ENCODE data around the gene CCDC142.
A peak's percentile ranks its signal among the peaks of the same experiment; 100 is the strongest.
"Not testable (repeated sequence)": the region's sequence is repeated elsewhere in the genome, so short reads cannot be mapped to it uniquely, and the experiment has no call there.

Gene CCDC142

DNA sequence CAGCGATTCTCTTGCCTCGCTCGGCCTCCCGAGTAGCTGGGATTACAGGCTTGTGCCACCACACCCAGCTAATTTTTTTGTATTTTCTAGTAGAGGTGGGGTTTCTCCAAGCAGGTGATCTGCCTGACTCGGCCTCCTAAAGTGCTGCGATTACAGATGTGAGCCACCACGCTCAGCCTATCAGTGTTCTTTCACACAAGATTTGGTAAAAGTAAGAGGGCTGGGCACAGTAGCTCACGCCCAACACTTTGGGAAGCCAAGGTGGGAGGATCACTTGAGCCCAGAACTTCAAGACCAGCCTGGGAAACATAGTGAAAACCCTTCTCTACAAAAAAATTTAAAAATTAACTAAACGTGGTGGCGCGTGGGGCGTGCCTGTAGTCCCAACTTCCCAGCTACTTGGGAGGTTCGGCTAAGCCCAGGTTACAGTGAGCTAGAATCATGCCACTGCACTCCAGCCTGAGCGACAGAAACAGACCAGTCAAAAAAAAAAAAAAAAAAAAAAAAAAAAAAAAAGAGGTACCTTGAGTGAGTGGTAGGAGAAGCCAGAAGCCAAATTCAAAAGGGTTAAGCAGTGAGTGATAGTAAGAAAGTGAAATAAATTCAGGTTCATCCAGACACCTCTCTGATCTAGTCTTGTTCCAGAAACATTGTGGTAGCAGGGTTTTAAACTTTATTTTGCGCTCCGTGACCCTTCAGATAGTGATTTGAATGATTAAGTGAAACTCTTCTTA, 11.3 kb downstream of the CCDC142 start:
- no peak for DNase-seq (ENCODE audit: low read depth, low spot score)

DNA sequence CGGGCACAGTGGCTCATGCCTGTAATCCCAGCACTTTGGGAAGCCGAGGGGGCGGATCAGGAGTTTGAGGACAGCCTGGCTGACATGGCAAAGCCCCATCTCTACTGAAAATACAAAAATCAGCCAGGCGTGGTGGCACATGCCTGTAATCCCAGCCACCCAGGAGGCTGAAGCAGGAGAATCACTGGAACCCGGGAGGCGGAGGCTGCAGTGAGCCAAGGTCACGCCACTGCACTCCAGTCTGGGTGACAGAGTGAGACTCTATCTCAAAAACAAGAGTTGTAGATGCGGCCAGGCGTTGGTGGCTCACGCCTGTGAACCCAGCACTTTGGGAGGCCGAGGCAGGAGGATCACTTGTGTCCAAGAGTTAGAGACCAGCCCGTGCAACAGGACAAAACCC, 12.1 kb downstream of the CCDC142 start:
- DNase-seq (ENCODE audit: low read depth, low spot score): not testable (repeated sequence)

DNA sequence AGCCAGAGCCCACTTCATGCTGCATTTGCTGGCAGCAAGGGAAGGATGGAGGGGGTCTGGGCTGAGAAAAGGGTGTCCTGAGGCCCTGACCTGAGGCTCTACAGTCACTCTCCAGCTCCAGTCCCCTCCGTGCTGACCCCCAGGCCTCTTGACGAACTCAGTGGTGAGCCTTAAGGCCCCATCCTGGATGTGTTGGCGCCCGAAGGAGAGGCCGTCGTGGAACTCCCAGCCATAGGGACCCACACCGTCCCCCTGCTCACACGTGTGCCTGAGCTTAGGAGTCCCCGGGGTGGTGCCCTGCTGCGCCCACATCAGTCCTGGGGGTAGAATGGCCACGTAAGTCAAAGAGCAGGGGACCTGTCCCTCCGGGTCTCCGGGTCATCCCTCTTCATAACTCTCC, 18.4 kb downstream of the CCDC142 start:
- no peak for DNase-seq (ENCODE audit: low read depth, low spot score)

DNA sequence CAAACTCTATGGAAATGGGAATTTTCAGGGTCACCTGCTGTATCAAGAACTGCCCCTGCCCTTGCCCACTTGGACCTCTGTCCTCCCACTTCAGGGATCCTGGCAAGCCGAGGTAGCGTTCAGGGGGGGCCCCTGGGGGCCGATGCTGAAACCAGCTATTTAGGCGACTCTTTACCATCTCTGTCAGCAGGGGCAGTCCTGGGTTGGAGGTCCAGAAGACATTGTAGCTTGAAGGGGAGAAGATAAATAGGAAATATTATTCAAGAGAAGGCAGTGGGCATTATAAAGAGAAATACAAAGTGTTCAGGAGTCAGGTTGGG, 20.1 kb downstream of the CCDC142 start:
- DNase-seq (ENCODE audit: low read depth, low spot score): no peak

DNA sequence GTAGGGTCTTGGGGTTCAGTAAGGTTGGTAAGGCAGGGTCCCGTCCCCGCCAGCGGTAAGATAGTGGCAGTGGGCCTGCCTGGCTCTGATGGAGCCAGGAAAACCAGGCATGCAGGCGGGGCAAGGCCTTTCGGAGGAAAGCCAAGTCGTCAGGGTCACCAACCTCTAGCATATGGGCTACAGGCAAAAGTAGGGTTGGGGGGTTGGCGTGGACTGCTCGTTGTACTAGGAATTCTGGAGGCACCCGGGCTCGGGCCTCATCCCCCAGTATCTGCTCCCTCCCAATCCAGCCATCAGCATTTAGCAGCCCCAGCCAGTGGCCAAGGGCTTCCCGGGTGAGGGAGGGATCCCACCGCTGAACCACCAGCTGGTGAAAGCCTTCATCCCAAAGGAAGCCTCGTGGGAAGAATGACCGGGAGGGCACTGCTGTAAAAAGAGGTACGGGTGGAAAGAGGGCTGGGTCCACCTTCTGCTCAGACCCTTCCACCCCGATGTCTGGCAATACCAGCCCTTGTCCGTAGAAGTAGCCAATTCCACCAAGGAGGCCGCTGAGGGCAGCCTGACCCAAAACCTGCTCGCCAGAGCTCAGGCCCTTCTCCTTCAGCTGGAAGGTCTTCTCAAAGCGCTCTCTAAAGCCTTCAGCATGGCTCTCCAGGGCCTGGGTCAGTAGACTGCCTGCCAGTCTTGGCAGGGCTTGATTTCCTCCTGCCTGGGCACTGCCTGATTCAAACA, 20.6 kb downstream of the CCDC142 start:
- no peak for DNase-seq (ENCODE audit: low read depth, low spot score)

DNA sequence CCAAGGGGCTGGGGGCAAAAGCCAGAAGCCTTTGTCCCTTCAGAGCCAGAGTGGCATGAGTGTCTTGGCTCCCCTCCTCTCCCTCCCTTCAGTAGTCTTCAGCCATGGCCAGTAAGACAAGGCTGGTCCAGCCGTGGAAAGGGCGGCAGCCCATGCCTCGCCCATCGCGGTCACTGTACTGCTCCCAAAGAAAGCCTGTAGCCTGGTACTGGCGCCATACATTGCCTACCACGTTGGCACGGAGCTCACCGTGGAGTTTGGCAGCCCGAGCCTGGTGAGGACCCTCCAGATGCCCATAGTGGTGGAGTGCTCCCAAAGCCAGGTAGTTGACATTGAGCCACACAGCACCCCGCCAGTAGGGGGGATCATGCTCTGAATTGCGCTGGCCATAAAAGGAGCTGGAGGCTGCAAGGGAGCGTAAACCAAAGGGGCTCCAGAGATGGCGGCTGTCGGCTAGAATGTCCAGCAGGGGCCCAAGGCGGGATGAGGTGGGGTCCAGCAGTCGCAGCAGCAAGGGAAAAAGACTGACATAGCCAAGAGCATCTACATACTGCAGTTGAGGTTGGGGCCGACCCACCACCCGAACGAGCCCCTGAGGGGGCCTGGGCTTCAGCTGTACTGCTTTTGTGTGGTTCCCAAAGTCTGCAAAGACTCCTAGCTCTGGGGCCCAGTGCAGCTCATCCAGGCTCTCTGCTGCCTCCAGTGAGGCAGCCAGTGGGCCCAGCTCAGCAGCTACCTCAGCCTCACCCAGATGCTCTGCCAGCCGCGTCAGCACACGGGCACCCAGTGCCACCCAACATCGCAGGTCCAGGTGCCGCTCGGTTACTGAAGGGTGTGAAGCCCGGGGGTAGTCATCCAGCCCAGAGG, 21.4 kb downstream of the CCDC142 start:
- no peak for DNase-seq (ENCODE audit: low read depth, low spot score)

DNA sequence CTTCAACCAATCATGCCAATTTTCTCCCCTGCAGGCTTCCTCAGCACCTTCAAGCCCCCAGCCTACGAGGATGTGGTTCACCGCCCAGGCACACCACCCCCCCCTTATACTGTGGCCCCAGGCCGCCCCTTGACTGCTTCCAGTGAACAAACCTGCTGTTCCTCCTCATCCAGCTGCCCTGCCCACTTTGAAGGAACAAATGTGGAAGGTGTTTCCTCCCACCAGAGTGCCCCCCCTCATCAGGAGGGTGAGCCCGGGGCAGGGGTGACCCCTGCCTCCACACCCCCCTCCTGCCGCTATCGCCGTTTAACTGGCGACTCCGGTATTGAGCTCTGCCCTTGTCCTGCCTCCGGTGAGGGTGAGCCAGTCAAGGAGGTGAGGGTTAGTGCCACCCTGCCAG, 22.6 kb downstream of the CCDC142 start:
- not testable (repeated sequence) for DNase-seq (ENCODE audit: low read depth, low spot score)

DNA sequence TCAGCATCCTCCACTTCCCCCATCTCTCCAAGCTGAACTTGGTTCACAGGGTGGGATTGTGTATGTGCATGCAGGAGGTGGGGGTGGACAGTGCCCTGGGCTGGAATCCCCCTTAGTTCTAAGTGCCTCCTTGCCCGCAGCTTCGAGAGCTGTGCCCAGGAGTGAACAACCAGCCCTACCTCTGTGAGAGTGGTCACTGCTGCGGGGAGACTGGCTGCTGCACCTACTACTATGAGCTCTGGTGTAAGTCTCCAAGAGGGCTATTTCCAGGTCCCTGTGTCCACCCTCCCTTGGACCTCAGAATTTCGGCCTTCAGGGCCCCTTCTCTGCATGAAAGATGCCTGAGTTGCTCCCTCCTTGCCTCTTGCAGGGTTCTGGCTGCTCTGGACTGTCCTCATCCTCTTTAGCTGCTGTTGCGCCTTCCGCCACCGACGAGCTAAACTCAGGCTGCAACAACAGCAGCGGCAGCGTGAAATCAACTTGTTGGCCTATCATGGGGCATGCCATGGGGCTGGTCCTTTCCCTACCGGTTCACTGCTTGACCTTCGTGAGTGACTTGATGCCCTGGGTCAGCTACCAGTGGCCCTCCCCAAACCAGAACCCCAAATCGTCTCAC, 23.2 kb downstream of the CCDC142 start:
- not testable (repeated sequence) for DNase-seq (ENCODE audit: low read depth, low spot score)

DNA sequence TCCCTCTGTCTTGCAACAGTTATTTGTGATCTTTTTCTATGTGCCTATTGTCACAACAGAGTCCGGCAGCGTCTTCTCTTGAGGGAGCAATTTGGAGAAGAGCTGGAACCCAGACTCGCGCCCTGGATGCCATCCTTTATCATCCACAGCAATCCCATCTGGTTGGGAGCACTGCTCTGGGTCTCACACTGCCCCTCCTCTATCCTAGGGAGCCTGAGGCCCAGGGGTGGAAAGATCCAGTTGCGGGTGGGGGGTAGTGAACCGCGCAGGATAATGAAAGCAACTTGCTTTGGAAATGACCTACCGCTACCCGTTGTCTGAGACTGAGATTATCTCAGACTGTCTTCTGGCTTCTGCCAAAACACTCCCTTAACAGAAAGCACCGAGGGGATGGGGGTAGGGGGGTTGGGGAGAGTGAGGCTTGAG, 23.8 kb downstream of the CCDC142 start:
- DNase-seq (ENCODE audit: low read depth, low spot score): no peak

DNA sequence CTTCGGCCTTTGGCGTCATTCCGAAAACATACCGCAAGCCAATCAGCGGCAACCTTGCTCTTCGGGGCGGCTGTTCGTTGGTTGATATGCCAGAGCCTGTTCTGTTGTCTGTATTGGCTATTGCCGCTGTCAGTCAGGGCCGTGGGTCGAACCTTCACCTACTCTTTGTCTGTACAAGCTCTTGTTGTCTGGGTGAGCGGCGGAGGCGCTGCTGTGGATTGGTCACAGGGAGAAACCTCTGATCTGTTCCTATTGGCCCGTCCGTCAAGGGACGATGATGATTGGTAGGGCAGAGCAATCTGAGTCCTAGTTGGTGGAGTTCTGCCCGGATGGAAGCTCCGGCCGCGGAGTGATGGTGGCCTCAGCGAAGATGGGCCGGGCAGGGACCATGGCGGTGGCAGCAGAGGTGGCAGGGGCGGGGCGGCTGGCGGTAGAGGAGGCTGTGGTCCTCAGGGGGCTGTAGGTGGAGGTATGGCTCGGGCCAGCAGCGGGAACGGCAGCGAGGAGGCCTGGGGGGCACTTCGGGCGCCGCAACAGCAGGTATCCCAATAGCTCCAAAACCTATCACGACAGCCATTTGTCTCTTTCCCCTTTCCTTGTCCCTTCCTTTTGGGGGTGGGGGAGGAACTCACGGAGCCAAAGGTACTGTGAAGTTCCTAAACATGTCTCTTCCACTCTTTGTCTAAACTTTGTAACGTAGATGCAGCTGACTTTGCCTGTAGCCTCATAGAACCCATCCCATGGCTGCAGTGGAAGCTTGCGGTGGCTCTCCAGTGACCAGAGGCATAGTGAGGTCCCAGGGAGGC, 24.5 kb downstream of the CCDC142 start, which contains the start of gene WBP1:
WBP1 (plus strand) TSS at position 307 of the 806 bp plus-strand sequence; CDS start at position 472, 165 bp downstream.
- peak; percentile 100 for DNase-seq (ENCODE audit: low read depth, low spot score)

DNA sequence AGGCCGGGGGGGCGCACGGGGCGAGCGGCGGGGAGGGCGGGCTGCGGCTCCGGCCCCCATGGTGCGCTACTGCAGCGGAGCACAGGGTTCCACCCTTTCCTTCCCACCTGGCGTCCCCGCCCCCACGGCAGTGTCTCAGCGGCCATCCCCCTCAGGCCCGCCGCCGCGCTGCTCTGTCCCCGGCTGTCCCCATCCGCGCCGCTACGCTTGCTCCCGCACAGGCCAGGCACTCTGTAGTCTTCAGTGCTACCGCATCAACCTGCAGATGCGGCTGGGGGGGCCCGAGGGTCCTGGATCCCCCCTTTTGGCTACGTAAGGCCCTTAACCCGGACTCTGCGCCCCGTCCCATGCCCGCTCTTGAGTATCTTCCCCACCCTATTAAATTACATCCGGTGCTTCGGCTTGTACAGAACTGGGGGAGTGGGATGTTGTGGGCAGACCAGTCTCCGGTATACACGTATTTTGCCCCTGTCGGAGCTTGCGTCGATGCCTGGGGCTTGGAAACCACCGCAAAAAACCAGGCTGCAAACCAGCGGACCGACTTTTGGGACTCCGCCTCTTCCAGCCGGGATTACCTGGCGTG, 25.2 kb downstream of the CCDC142 start:
- DNase-seq (ENCODE audit: low read depth, low spot score): no peak

DNA sequence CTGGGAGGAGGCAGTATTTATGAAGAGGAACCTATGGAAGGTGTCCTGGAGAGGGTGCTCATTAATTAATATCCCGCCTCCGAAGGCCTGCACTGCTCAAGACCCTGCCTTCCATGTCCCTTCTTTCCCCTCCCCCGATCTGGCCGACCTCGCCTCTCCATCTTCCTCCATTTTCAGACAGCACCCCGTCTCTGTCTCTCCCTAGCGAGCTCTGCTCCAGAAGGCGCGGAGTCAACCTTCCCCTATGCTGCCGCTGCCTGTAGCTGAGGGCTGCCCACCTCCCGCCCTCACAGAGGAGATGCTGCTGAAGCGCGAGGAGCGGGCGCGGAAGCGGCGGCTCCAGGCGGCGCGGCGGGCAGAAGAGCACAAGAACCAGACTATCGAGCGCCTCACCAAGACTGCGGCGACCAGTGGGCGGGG, 25.7 kb downstream of the CCDC142 start:
- DNase-seq (ENCODE audit: low read depth, low spot score): no peak

DNA sequence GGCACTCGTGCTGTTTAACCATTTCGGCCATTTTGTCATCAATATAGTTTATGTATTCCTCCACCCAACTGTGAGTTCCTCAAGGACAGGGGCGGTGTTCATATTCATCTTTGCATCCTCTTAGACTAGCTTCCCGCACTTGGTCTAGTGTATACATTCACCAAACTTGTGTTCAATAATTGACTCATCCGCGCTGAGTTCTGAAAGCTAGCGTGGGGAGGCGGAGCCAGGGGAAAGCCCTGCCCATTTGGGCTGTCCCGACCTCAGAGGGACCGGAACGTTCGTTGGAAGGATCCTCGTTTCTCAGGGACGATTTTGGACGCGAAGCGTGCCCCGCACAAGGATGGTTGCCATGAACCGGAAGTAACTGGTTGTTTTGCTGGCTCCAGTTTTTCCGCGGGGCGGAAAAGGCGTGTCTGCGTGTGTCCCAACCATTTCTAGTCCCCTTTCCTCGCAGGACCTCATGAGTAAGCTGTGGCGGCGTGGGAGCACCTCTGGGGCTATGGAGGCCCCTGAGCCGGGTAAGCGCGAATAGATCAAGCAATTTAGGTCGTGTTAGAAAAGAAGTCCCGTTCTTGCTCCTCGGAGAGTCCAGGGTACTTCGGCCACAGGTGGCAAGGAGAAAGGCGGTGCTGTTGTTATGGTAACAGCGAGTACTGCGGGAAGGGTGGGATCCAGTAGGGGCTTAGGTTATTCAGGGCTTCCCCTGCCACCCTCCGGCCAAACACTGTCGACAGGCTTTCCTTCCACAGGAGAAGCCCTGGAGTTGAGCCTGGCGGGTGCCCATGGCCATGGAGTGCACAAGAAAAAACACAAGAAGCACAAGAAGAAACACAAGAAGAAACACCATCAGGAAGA, 27.9 kb downstream of the CCDC142 start, which contains the start of gene INO80B:
INO80B (plus strand) TSS at position 434 of the 858 bp plus-strand sequence; CDS start at position 464, 30 bp downstream.
- DNase-seq (ENCODE audit: low read depth, low spot score): no peak

DNA sequence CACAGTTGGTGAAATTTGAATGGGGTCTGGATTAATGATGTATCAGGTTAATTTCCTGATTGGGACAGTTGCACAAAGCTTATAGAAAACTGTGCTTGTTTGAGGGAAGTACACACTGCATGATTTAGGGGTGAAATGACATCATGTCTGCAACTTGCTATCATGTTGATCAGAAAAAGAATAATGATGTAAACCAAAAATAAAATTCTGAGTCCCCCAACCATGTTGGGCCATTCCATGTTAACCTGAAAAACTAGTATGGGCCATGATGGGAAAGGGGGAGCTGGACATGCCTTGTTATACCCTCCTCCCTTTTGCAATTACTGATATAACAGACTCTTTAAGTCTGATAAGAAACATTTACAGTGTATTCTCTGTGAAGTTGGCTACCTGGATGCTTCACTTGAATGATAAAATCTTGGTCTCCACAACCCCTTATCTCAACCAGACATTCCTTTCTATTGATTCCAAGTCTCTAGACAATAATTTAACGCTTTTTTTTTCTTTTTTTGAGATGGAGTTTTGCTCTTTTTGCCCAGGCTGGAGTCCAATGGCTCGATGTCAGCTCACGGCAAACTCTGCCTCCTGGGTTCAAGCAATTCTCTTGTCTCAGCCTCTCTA, 32.1 kb downstream of the CCDC142 start:
- no peak for DNase-seq (ENCODE audit: low read depth, low spot score)

DNA sequence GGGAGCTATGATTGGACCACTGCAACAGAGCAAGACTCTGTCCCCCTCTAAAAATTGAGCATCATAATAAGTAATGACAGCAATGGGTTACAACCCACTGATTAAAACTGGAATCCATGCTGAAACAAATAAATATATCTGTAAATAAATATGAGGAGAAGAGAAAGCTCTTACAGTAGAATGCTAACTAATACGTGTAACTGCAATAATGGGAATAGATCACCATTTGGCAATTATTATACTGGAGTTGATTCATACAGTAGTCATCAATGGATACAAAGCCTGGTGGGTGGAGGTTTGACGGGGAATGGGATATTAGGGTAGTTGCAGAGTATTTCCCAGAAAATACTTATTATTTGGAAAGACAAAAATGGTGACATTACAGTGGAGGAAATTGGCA, 34.0 kb downstream of the CCDC142 start:
- DNase-seq (ENCODE audit: low read depth, low spot score): no peak

DNA sequence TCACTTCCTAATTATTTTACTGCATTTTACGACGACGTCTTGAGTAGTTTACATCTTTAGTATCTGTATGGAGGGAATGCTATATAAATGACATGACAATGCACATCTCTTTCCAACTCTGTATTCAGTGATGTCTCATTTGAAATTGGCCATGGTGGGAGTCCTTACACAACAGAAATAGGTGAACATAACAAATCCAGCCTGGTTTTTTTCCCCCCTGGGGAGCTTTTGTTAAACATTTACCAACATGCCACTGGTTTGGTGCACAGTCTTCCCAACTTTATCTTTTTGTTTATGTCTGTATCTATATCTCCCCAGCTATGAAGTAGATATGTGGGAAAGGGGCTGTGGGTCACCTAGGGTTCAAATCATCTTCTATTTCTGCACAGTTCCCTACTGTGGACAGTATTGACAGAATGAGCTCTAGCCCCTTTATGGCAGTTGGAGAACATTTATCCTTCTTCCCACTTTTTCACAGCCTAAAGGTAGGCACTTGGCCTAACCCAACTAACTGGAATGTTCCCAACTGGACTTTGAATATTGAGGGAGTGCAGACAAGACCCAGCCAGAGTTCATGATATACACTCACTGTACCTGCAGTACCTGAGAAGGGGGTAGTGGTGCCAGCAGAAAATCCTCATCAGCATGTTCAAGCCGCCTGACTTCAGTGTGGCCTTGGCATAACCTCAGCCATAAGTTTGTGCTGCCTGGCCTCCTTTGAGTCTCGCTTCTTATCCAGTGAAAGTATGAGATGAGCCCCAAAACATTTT, 35.4 kb downstream of the CCDC142 start:
- no peak for DNase-seq (ENCODE audit: low read depth, low spot score)

DNA sequence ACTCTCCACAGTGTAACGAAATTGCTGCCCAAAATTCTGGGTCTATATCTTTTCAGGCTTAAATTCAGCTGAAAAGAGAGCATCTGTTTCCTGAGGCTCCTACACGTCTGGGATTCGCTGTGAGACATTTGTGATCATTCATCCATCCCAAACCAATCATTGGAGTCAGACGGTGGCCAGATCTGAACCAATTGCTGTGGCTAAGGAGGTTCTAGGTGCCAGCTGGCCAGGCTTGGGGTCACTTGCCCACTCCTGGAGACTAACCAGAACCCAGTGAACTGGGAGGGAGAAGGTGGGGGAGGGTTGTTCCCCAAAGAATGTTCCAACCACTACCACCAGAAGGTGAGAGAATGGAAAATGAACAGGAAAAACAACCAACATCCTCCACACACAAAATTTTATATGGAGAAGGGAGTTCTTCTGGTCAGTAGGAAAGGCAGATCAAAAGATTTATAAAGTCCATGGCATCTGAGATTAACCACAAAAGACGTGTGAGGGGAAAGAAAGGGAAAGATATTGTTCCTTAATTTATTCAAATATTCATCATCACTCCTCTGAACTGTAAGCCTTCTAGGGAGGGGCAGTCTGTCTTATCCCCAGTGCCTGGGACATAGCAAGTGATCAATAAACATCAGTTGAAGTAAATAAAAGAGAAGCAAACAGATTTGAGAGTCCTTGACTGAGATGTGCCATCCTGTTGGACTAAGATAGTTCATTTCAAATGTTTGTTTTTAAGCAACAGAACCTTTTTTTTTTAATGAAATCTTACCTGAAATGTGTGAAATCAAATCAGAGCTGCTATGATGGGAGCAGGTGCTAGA, 38.1 kb downstream of the CCDC142 start:
- DNase-seq (ENCODE audit: low read depth, low spot score): no peak
